ENCODE results near the gene CLK4. TPM values are rescaled to one million over a fixed set of nuclear protein-coding genes. Genes with fewer than 3 reads are reported as not detected.
A peak's percentile ranks its signal among the peaks of the same experiment; 100 is the strongest.
"Not testable (repeated sequence)": the region's sequence is repeated elsewhere in the genome, so short reads cannot be mapped to it uniquely, and the experiment has no call there.

CLK4 gene
- total RNA-seq, 2 donors from 2014 or later: 22.1 to 67.2 TPM

DNA sequence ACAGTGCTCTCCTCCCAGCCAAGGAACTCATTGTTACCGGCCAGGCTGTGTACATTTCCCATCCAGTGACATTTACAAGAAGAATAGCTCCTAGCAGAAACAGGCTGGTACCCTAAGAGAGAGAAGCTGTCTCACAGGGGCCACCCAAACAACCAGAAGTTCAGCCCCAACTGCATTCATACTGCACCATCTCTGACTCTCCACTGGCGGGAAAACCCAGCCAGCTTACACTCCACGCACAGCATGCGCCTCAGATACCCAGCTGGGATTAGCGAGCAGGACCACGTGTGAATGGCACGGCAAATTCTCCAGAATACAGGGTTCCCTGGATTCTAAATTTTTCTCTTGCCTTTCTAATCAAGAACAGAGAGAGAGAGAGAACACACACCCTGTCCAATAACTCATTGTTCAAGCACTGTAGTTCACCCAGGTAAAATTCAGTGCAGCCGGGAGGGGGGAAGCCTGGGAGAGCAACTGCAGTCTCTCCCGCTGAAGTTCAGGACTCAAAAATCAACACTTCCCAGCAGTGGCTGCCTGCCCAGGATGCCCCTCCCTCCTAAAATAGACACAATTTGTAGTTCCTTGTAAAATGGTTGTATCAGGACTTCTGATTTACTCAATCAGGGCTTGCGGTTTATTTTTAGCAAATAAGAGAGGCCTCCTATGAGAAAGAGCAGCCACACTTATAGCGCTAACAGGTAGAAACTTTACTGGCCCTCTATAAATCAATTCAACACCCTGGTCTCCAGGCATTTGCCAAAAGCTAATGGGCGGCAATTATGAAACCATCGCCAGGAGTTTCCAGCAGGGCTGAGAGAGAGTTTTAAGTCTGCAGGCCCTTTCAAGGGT, 38.9 kb downstream of the CLK4 start:
- Histone ChIP-seq H3K27ac (no peak overlapping the region), H3K9me3 (no peaks in the 10 kb centered on the region), H3K4me3 (no peak overlapping the region), H3K4me1 (ENCODE audit: control insufficient read depth in 1 of 2, low read depth in 2 of 2) (peaks cover 0 to 24% of the 10 kb centered on the region in 2 donors), H3K27me3 (replicated peaks; ENCODE audit: insufficient read depth) (no peaks in the 10 kb centered on the region), H3K36me3 (no peaks in the 10 kb centered on the region)
- DNase-seq (ENCODE audit: low spot score) (no peak), ATAC-seq (ENCODE audit: insufficient number of reproducible peaks, low FRiP score, low read depth) (no peak)
- TF ChIP-seq, protein P1, sequence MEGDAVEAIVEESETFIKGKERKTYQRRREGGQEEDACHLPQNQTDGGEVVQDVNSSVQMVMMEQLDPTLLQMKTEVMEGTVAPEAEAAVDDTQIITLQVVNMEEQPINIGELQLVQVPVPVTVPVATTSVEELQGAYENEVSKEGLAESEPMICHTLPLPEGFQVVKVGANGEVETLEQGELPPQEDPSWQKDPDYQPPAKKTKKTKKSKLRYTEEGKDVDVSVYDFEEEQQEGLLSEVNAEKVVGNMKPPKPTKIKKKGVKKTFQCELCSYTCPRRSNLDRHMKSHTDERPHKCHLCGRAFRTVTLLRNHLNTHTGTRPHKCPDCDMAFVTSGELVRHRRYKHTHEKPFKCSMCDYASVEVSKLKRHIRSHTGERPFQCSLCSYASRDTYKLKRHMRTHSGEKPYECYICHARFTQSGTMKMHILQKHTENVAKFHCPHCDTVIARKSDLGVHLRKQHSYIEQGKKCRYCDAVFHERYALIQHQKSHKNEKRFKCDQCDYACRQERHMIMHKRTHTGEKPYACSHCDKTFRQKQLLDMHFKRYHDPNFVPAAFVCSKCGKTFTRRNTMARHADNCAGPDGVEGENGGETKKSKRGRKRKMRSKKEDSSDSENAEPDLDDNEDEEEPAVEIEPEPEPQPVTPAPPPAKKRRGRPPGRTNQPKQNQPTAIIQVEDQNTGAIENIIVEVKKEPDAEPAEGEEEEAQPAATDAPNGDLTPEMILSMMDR (IDR thresholded peaks at IDR 0.05): no peak

DNA sequence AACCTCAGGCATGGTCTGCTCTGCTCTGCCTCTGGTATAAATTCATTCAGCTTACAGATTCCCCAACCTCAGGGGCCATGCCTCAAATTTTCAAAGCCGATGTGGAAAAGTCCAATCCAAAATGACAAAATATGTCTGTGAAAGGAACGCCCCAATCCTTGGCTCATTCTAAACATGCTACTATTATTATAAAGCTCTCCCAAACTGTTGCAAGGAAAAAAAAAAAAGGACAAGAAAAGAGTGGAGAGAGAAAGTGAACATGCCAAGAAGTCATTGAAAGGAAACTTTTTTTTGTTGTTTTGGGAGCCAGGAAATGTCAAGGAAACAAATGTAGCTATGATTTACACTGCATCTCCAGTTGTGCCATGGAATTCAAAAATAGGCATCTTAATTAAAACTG, 40.5 kb downstream of the CLK4 start:
- H3K4me3 ChIP-seq: no peak overlapping the region
- TF ChIP-seq, protein P1 (IDR thresholded peaks at IDR 0.05): no peak
- no peak overlapping the region for H3K27ac ChIP-seq
- H3K36me3 ChIP-seq: no peaks in the 10 kb centered on the region
- H3K9me3 ChIP-seq: no peaks in the 10 kb centered on the region
- ATAC-seq (ENCODE audit: insufficient number of reproducible peaks, low FRiP score, low read depth) (no peak), DNase-seq (ENCODE audit: low spot score) (no peak)
- H3K27me3 ChIP-seq (replicated peaks; ENCODE audit: insufficient read depth): no peaks in the 10 kb centered on the region
- peaks cover 0 to 18% of the 10 kb centered on the region in 2 donors for H3K4me1 ChIP-seq (ENCODE audit: control insufficient read depth in 1 of 2, low read depth in 2 of 2)

DNA sequence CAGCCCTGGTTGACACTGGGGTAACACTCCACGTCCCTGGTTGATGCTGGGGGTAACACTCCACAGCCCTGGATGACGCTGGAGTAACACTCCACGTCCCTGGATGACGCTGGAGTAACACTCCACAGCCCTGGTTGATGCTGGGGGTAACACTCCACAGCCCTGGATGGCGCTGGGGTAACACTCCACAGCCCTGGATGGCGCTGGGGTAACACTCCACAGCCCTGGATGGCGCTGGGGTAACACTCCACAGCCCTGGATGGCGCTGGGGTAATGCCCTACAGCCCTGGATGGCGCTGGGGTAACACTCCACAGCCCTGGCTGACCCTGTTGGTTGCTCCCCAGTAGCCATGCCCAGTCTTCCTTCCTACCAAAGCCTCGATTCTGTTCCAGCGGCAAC, 41.4 kb downstream of the CLK4 start:
- peak; percentile 36 for DNase-seq (ENCODE audit: low spot score)
- H3K36me3 ChIP-seq; H3K27ac ChIP-seq; H3K4me3 ChIP-seq; ATAC-seq (ENCODE audit: insufficient number of reproducible peaks, low FRiP score, low read depth); H3K9me3 ChIP-seq; H3K4me1 ChIP-seq (ENCODE audit: control insufficient read depth in 1 of 2, low read depth in 2 of 2); H3K27me3 ChIP-seq (replicated peaks; ENCODE audit: insufficient read depth): not testable (repeated sequence)

DNA sequence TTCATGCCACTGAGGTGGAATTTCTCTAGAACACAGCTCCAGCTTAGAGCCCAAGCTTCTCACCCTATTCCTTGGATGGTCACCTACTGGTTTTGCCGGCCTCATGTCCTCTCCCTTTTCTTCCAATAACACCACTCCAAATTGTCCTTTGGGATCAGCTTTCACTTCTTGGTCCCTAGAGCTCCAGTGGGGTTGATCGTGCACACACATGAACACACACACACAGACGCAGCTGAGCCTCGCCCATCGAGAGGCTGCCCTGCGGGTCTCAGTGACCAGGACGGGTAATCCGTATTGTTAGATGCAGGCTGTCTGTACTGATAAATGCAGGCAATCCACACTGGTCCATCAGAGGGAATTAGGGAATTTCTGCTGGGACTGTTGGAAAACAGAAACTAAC, 43.6 kb downstream of the CLK4 start:
- Histone ChIP-seq H3K9me3 (no peaks in the 10 kb centered on the region), H3K27me3 (replicated peaks; ENCODE audit: insufficient read depth) (no peaks in the 10 kb centered on the region), H3K4me3 (no peak overlapping the region), H3K27ac (no peak overlapping the region), H3K4me1 (ENCODE audit: control insufficient read depth in 1 of 2, low read depth in 2 of 2) (no peaks in the 10 kb centered on the region), H3K36me3 (no peaks in the 10 kb centered on the region)
- ATAC-seq (ENCODE audit: insufficient number of reproducible peaks, low FRiP score, low read depth) (no peak), DNase-seq (ENCODE audit: low spot score) (no peak)
- TF ChIP-seq, protein P1 (IDR thresholded peaks at IDR 0.05): no peak

DNA sequence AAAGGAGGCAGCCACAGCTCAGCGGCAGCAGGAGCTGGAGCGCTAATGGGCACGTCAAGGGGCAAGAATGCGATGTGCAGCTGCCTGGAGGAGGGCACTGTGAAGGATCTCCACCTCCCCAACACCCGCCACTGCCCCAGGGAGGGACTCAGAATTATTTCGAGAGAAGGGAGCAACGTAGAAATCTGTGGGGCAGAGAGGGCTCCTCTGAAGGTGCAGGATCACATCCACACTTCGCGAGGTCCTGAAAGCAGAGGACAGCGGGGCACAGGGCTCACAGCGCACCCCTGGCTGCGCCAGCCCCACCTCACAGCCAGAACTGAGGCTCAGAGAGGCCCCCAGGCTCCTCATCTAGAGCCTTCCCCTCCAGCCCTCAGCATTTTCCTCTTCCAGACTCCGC, 44.6 kb downstream of the CLK4 start:
- H3K27ac ChIP-seq: no peak overlapping the region
- H3K27me3 ChIP-seq (replicated peaks; ENCODE audit: insufficient read depth): no peaks in the 10 kb centered on the region
- DNase-seq (ENCODE audit: low spot score) (no peak), ATAC-seq (ENCODE audit: insufficient number of reproducible peaks, low FRiP score, low read depth) (no peak)
- H3K9me3 ChIP-seq: no peaks in the 10 kb centered on the region
- no peaks in the 10 kb centered on the region for H3K36me3 ChIP-seq
- TF ChIP-seq, protein P1 (IDR thresholded peaks at IDR 0.05): no peak
- H3K4me3 ChIP-seq: no peak overlapping the region
- no peaks in the 10 kb centered on the region for H3K4me1 ChIP-seq (ENCODE audit: control insufficient read depth in 1 of 2, low read depth in 2 of 2)
